Stomach (tissue), 4 donors: Measurements from ENCODE around the gene ATP4B.

ENCODE experiments used
- POLR2A ChIP-seq, 4 donors: fragments of 450-650 bp; IDR thresholded peaks; one replicate each; pipeline ENCODE4 v1.6.1; 2016; ENCODE audit warnings: antibody characterized with exemption in 4 of 4, control low read depth in 2 of 4, mild to moderate bottlenecking in 1 of 4, moderate library complexity in 1 of 4
- TF ChIP-seq, protein P1 (sequence below), 7 experiments: fragments of 450-650 bp in 4 of 7; fragments of 200-600 bp in 3 of 7; sonication (generic) in 3 of 7; IDR thresholded peaks; one replicate each; pipeline ENCODE4 v1.5.1; 2016 to 2019; ENCODE audit warnings: antibody characterized with exemption in 7 of 7, control low read depth in 2 of 7, mild to moderate bottlenecking in 1 of 7

DNA sequence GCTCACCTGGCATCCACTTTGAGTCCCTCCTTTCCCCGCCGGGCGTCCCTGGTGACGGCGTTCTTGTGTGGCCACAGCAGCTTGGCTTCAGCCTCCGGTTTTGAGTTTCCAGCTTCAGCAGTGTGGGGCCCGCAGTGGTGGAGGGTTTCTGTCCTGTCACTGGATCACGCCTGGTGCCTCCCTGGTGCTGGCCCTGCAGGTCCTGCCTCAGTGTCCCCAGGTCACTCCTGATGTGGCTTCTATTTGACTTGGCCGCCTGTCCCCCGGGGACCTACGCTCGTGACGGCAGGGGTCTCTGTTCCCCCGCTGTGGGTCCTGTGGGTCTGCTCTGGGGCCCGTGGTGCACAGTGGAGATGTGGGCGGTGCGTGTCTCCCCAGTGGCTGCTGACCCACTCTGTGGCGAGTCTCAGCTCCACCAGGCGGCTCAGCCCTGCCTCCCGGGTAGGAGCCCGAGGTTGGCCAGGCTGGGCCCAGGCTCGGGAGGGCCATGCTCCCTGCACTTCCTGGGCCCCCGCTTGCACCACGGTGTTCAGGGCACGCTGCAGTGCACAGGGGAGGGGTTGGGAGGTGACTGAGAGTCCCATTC lies 1.9 kb downstream of the ATP4B start:
- TF ChIP-seq POLR2A (IDR thresholded peaks at IDR 0.05): no peak
- TF ChIP-seq, protein P1, sequence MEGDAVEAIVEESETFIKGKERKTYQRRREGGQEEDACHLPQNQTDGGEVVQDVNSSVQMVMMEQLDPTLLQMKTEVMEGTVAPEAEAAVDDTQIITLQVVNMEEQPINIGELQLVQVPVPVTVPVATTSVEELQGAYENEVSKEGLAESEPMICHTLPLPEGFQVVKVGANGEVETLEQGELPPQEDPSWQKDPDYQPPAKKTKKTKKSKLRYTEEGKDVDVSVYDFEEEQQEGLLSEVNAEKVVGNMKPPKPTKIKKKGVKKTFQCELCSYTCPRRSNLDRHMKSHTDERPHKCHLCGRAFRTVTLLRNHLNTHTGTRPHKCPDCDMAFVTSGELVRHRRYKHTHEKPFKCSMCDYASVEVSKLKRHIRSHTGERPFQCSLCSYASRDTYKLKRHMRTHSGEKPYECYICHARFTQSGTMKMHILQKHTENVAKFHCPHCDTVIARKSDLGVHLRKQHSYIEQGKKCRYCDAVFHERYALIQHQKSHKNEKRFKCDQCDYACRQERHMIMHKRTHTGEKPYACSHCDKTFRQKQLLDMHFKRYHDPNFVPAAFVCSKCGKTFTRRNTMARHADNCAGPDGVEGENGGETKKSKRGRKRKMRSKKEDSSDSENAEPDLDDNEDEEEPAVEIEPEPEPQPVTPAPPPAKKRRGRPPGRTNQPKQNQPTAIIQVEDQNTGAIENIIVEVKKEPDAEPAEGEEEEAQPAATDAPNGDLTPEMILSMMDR (IDR thresholded peaks at IDR 0.05): no peak
